Smooth muscle cell (in vitro differentiated cells): Measurements from ENCODE around the gene KCNG1. TPM values are rescaled to one million over a fixed set of nuclear protein-coding genes. Genes with fewer than 3 reads are reported as not detected.

Experiments used
- DNase-seq: peaks from one replicate; lab custom pipeline; 2025; ENCODE audit not compliant: unreplicated experiment; lab: John Stamatoyannopoulos, UW
- H2AFZ ChIP-seq: fragments of 200-600 bp; sonication (generic); 2 replicates; pipeline ENCODE4 v1.6.0; 2016; ENCODE audit warnings: antibody characterized with exemption, low read depth, mild to moderate bottlenecking
- H3F3A ChIP-seq: fragments of 200-600 bp; sonication (generic); 2 replicates; pipeline ENCODE4 v1.6.0; 2017; ENCODE audit warnings: antibody characterized with exemption, low read depth
- H3K27ac ChIP-seq: fragments of 200-600 bp; sonication (generic); 2 replicates; pipeline ENCODE4 v1.5.1; 2016; ENCODE audit warnings: low read depth, mild to moderate bottlenecking
- H3K27me3 ChIP-seq: fragments of 200-600 bp; sonication (generic); 2 replicates; pipeline ENCODE4 v1.6.1; 2016; ENCODE audit warnings: low read depth, mild to moderate bottlenecking
- H3K36me3 ChIP-seq: fragments of 200-600 bp; sonication (generic); 2 replicates; pipeline ENCODE4 v1.5.1; 2016; ENCODE audit warnings: low read depth
- H3K4me1 ChIP-seq: fragments of 200-600 bp; sonication (generic); 2 replicates; pipeline ENCODE4 v1.5.1; 2016; ENCODE audit warnings: low read depth
- H3K4me2 ChIP-seq: fragments of 200-600 bp; sonication (generic); 2 replicates; pipeline ENCODE4 v1.6.0; 2016; ENCODE audit warnings: mild to moderate bottlenecking
- H3K4me3 ChIP-seq: fragments of 200-600 bp; sonication (generic); 2 replicates; pipeline ENCODE4 v1.5.1; 2016; ENCODE audit warnings: mild to moderate bottlenecking
- H3K79me2 ChIP-seq: fragments of 200-600 bp; sonication (generic); 2 replicates; pipeline ENCODE4 v1.6.0; 2016; ENCODE audit warnings: low read depth, mild to moderate bottlenecking
- H3K9ac ChIP-seq: fragments of 200-600 bp; sonication (generic); 2 replicates; pipeline ENCODE4 v1.6.0; 2016; ENCODE audit warnings: low read depth
- H3K9me3 ChIP-seq: fragments of 200-600 bp; sonication (generic); replicated peaks from 2 replicates; pipeline ENCODE4 v1.5.1; 2016; ENCODE audit warnings: low read depth
- H4K20me1 ChIP-seq: fragments of 200-600 bp; sonication (generic); 2 replicates; pipeline ENCODE4 v1.6.0; 2016; ENCODE audit warnings: low read depth
- CTCF ChIP-seq: fragments of 200-600 bp; sonication (generic); IDR thresholded peaks from 2 replicates; pipeline ENCODE4 v1.5.1; 2017; ENCODE audit warnings: borderline replicate concordance, mild to moderate bottlenecking, antibody characterized with exemption; ENCODE audit not compliant: insufficient read depth, poor library complexity, severe bottlenecking
- WGBS: methylation state at CpG from one replicate; pipeline ENCODE4 v1.1.7; 2016; ENCODE audit warnings: low lambda C conversion rate; 5-methylcytosine and 5-hydroxymethylcytosine counted together
- polyA plus RNA-seq: library from polyadenylated mRNA; unstranded; fragments of >200 nt; fragmentation: Nextera tagmentation; extraction: Ambion mirVana; gene quantifications from 2 replicates; pipeline ENCODE4 v1.2.1, GENCODE V29; 2016
- total RNA-seq: library from RNA; depleted of rRNA; stranded (reverse); fragments of >200 nt; gene quantifications from 2 replicates; pipeline ENCODE4 v1.2.3, GENCODE V29; 2014

KCNG1 gene
- total and polyA plus RNA-seq, 2 experiments from 2014 or later: 51.2 to 54.1 TPM

GRCh38 chr20:50958615-50959542, 64.0 kb downstream of the KCNG1 start, which contains the start of gene MOCS3:
TSS of gene MOCS3 (plus strand) at chr20:50958818. CDS start at chr20:50958843, 25 bp downstream.
- WGBS: 5% methylated on average over 67 of the region's 67 CpGs

GRCh38 chr20:50957798-50958614, 64.9 kb downstream of the KCNG1 start, which contains the start of gene DPM1:
TSS of gene DPM1 (minus strand) at chr20:50958532. CDS start at chr20:50958523, 9 bp downstream.
- peak within 1 kb of the TSS; percentile 99 for H3K9ac ChIP-seq
- peak within 1 kb of the TSS; percentile 95 for H3K4me3 ChIP-seq
- H3K4me1 ChIP-seq: peaks cover 27% of the 10 kb centered on the region
- H3K79me2 ChIP-seq: peaks cover 76% of the 10 kb centered on the region
- under 1% methylated on average over 52 of the region's 52 CpGs for WGBS
- H3K9me3 ChIP-seq: no peaks in the 10 kb centered on the region
- peaks cover 15% of the 10 kb centered on the region for H3K36me3 ChIP-seq
- no peaks in the 10 kb centered on the region for H3F3A ChIP-seq
- H3K27me3 ChIP-seq: no peaks in the 10 kb centered on the region
- peak within 1 kb of the TSS; percentile 95 for H3K27ac ChIP-seq
- TF ChIP-seq CTCF: no peak
- peak within 1 kb of the TSS; percentile 50 for H2AFZ ChIP-seq
- peak; percentile 56 for DNase-seq
- peaks cover 63% of the 10 kb centered on the region for H4K20me1 ChIP-seq
- H3K4me2 ChIP-seq: peak within 1 kb of the TSS; percentile 95

More at GRCh38 chr20:50958615-50959542, 64.0 kb downstream of the KCNG1 start, which contains the start of gene MOCS3:
- peaks cover 54% of the 10 kb centered on the region for H4K20me1 ChIP-seq
- peaks cover 27% of the 10 kb centered on the region for H3K4me1 ChIP-seq
- no peaks in the 10 kb centered on the region for H3K27me3 ChIP-seq
- H2AFZ ChIP-seq: peak within 1 kb of the TSS; percentile 50
- H3F3A ChIP-seq: no peaks in the 10 kb centered on the region
- peaks cover 67% of the 10 kb centered on the region for H3K79me2 ChIP-seq
- H3K9ac ChIP-seq: peak within 1 kb of the TSS; percentile 99
- H3K36me3 ChIP-seq: peaks cover 9% of the 10 kb centered on the region
- no peak for TF ChIP-seq CTCF
- DNase-seq: peak; percentile 79
- peak within 1 kb of the TSS; percentile 95 for H3K4me3 ChIP-seq
- peak within 1 kb of the TSS; percentile 95 for H3K27ac ChIP-seq
- H3K9me3 ChIP-seq: no peaks in the 10 kb centered on the region
- peak within 1 kb of the TSS; percentile 95 for H3K4me2 ChIP-seq

GRCh38 chr20:50957276-50957675, 65.6 kb downstream of the KCNG1 start:
- no peak for TF ChIP-seq CTCF
- no peaks in the 10 kb centered on the region for H3F3A ChIP-seq
- H3K4me3 ChIP-seq: peak overlapping the region; percentile 95
- H3K27ac ChIP-seq: peak overlapping the region; percentile 95
- peaks cover 15% of the 10 kb centered on the region for H3K36me3 ChIP-seq
- WGBS: 28% methylated on average over 7 of the region's 7 CpGs
- peak overlapping the region; percentile 99 for H3K9ac ChIP-seq
- H3K79me2 ChIP-seq: peaks cover 83% of the 10 kb centered on the region
- no peak for DNase-seq
- H2AFZ ChIP-seq: no peak overlapping the region
- H4K20me1 ChIP-seq: peaks cover 66% of the 10 kb centered on the region
- H3K9me3 ChIP-seq: no peaks in the 10 kb centered on the region
- peaks cover 27% of the 10 kb centered on the region for H3K4me1 ChIP-seq
- no peaks in the 10 kb centered on the region for H3K27me3 ChIP-seq
- H3K4me2 ChIP-seq: peak overlapping the region; percentile 95
